NT2/D1 (cell line): ENCODE results near the gene ARL16.

ENCODE experiments used
- SUZ12 ChIP-seq: IDR thresholded peaks from 2 replicates; pipeline ENCODE4 v1.6.1; 2011; ENCODE audit not compliant: insufficient read length, insufficient read depth; ENCODE audit errors: extremely low read depth
- YY1 ChIP-seq: IDR thresholded peaks from 2 replicates; pipeline ENCODE4 v1.6.1; 2011; ENCODE audit not compliant: insufficient read length, insufficient read depth
- ZNF274 ChIP-seq: IDR thresholded peaks from 2 replicates; pipeline ENCODE4 v1.6.1; 2011; ENCODE audit warnings: mild to moderate bottlenecking, low read depth, low read length

DNA sequence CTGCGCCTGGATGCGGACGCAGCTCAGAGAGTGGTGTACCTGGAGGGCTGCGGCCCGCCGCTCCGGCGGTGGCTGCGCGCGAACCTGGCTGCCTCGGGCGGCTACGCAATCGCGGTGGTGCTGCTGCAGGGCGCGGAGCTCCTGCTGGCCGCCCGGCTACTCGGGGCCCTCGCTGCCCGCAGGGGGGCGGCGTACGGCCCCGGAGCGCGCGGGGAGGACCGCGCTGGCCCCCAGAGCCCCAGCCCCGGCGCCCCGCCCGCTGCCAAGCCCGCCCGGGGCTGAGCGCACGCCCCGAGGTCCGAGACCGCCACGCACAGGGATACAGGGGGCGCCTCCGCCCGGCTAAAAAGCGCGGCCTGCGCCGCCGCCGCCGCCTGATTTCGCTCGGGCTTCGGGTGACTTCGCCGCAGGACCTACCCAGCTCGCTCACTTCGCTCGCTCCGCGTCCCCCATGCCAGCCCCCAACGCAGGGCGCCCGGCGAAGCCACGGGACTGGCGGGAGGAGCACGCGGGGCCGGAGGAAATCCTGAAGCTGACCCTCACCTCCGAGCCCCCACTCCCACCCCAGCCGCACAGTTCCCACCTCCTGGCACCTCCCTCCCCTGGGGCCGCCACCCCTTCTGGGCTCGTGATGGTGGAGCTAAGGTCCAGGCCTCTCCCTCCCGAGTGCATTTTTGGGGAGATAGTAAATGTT is 35.4 kb downstream of the ARL16 start:
- TF ChIP-seq YY1 (no peak), ZNF274 (no peak), SUZ12 (no peak)
